Mucosa of rectum (tissue), 2 donors: ENCODE results near the gene GRIA1.

Experiments used
- H3K27ac ChIP-seq, 2 donors: one replicate each; pipeline ENCODE4 v1.7.0; 2013; ENCODE audit warnings: inconsistent platforms in 2 of 2, low read depth in 2 of 2, low read length in 2 of 2
- H3K27me3 ChIP-seq, 2 donors: one replicate each; pipeline ENCODE4 v1.7.0; 2013; ENCODE audit warnings: low read length in 2 of 2; ENCODE audit not compliant: control insufficient read depth in 2 of 2, insufficient read depth in 2 of 2
- H3K36me3 ChIP-seq, 2 donors: one replicate each; pipeline ENCODE4 v1.7.0; 2013; ENCODE audit warnings: low read length in 2 of 2; ENCODE audit not compliant: control insufficient read depth in 2 of 2, insufficient read depth in 2 of 2
- H3K4me1 ChIP-seq, 2 donors: one replicate each; pipeline ENCODE4 v1.7.0; 2013; ENCODE audit warnings: low read length in 2 of 2, mild to moderate bottlenecking in 1 of 2; ENCODE audit not compliant: control insufficient read depth in 2 of 2, insufficient read depth in 2 of 2
- H3K4me3 ChIP-seq, 2 donors: one replicate each; pipeline ENCODE4 v1.7.0; 2013; ENCODE audit warnings: low read length in 2 of 2
- H3K9ac ChIP-seq, 2 donors: one replicate each; pipeline ENCODE4 v1.7.0; 2013; ENCODE audit warnings: low read length in 2 of 2, low read depth in 1 of 2, mild to moderate bottlenecking in 1 of 2
- H3K9me3 ChIP-seq, 2 donors: one replicate each; pipeline ENCODE4 v1.7.0; 2013; ENCODE audit warnings: low read length in 2 of 2; ENCODE audit not compliant: control insufficient read depth in 2 of 2
- donor health status: healthy.
- donor health status: Normal muscosa, but diverticular disease.

The GRIA1 gene

GRCh38 chr5:153559926-153560325, 69.5 kb downstream of the GRIA1 start:
- Histone ChIP-seq H3K4me1 (no peaks in the 10 kb centered on the region), H3K27me3 (no peaks in the 10 kb centered on the region), H3K36me3 (no peaks in the 10 kb centered on the region), H3K4me3 (no peak overlapping the region), H3K9ac (no peak overlapping the region), H3K9me3 (no peaks in the 10 kb centered on the region), H3K27ac (no peak overlapping the region)

GRCh38 chr5:153562189-153562588, 71.7 kb downstream of the GRIA1 start:
- Histone ChIP-seq H3K9me3 (no peaks in the 10 kb centered on the region), H3K9ac (no peak overlapping the region), H3K4me3 (no peak overlapping the region), H3K36me3 (no peaks in the 10 kb centered on the region), H3K27ac (no peak overlapping the region), H3K4me1 (no peaks in the 10 kb centered on the region), H3K27me3 (no peaks in the 10 kb centered on the region)

- Histone ChIP-seq H3K36me3 (no peaks in the 10 kb centered on the region), H3K4me3 (no peak overlapping the region), H3K27me3 (no peaks in the 10 kb centered on the region), H3K27ac (no peak overlapping the region), H3K4me1 (no peaks in the 10 kb centered on the region), H3K9me3 (peaks cover 0 to 4% of the 10 kb centered on the region in 2 donors), H3K9ac (no peak overlapping the region)
Observed at GRCh38 chr5:153565822-153566221, 75.4 kb downstream of the GRIA1 start.

- Histone ChIP-seq H3K4me3 (no peak overlapping the region), H3K9ac (no peak overlapping the region), H3K4me1 (no peaks in the 10 kb centered on the region), H3K27ac (no peak overlapping the region), H3K27me3 (no peaks in the 10 kb centered on the region), H3K36me3 (no peaks in the 10 kb centered on the region), H3K9me3 (peaks cover 0 to 4% of the 10 kb centered on the region in 2 donors)
Observed at GRCh38 chr5:153569036-153569435, 78.6 kb downstream of the GRIA1 start.

DNA sequence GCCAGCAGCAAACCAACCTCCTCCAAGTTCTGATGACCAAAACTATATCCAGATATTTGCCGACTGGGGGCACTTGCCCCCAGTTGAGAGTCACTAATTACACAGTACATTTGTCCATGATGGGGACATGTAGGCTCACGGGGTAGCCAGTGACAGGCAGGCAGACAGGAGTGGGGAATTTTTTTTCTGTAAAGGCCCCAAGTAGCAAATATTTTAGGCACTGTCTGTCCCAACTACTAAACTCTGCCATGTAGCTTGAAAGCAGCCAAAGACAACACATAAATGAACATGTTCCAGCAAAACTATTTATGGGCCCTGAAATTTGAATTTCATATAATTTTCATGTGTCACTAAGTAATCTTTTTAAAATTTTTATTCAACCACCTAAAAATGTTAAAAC, 80.7 kb downstream of the GRIA1 start:
- no peaks in the 10 kb centered on the region for H3K36me3 ChIP-seq
- peaks cover 0 to 4% of the 10 kb centered on the region in 2 donors for H3K9me3 ChIP-seq
- no peaks in the 10 kb centered on the region for H3K4me1 ChIP-seq
- no peak overlapping the region for H3K27ac ChIP-seq
- H3K4me3 ChIP-seq = no peak overlapping the region
- H3K9ac ChIP-seq = no peak overlapping the region
- H3K27me3 ChIP-seq = no peaks in the 10 kb centered on the region

DNA sequence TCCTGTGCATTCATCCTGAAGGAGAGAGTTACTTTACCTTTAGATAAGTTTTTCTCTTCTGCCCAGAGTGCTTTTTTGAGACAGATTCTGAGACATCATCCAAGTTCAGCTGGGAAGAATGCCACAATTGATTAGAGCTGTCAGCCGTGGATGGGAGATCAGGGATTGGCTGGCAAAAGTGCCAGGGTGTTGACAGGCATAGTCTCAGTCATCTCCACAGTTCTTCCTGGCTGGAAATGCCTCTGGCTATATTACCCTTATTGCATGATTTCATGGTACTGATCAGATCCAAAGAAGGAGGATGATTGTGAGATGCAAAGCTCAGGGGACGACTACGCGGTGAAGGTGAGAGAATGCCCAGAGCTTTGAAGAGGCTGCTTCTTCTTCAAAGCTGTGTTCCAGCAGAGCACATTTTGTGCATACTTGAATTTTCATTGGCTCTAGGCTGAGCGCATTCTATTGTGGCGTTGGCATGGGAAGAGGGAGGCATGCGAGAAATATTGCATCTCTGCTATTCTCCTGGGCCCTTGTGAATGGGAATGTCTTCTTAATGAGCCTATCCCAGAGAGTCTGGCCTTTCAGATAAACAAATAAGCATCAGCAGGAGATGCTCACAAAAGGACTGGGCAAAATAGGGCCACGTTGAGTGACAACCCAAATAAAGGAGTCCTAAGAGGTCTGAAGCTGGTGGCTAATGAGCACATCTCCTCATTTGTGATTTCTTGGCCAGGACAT, 82.1 kb downstream of the GRIA1 start:
- Histone ChIP-seq H3K4me1 (no peaks in the 10 kb centered on the region), H3K27me3 (no peaks in the 10 kb centered on the region), H3K4me3 (no peak overlapping the region), H3K9ac (no peak overlapping the region), H3K9me3 (peaks cover 0 to 4% of the 10 kb centered on the region in 2 donors), H3K36me3 (no peaks in the 10 kb centered on the region), H3K27ac (no peak overlapping the region)

GRCh38 chr5:153573326-153574033, 83.0 kb downstream of the GRIA1 start:
- no peak overlapping the region for H3K27ac ChIP-seq
- H3K27me3 ChIP-seq = no peaks in the 10 kb centered on the region
- H3K9ac ChIP-seq = no peak overlapping the region
- peaks cover 0 to 4% of the 10 kb centered on the region in 2 donors for H3K9me3 ChIP-seq
- H3K4me1 ChIP-seq = no peaks in the 10 kb centered on the region
- no peak overlapping the region for H3K4me3 ChIP-seq
- no peaks in the 10 kb centered on the region for H3K36me3 ChIP-seq

DNA sequence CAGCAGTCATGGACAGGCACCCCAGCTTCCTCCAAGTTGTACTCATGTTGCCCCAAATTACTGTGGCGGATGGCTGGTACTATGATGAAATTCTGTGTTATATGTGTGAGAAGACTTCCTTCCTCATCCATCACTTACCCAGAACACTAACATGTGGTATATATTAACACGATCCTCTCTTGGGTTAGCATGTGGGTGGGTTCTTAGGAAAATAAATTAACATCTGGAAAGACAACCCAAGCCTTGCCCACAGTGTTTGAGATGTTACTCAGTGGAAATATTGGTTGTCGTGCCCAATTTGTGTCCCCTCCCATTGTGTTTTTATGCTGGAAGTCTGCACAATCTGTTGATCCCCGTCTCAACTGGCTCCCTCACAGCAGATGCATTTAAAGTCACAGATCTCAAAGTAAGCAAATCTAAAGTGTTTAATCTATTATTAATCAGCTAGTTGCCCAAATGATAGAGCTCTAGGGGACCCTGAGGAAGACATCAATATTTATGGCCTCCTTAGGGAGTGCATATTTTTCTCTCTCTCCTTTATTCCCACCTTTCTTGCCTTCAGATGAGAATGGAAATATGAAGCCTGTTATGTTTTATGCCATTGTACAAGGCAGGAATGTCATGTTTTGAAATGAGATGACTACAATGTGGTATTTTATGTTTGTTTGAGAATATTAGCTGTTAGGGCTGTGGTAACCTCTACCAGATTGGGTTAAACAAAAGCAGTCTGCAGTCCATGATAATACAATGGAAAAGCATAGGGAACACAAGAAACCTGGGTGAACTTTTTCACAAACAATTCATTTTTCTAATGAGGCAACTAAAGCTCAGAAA, 93.9 kb downstream of the GRIA1 start:
- no peaks in the 10 kb centered on the region for H3K9me3 ChIP-seq
- no peaks in the 10 kb centered on the region for H3K27me3 ChIP-seq
- H3K4me1 ChIP-seq = no peaks in the 10 kb centered on the region
- H3K4me3 ChIP-seq = no peak overlapping the region
- no peak overlapping the region for H3K9ac ChIP-seq
- H3K36me3 ChIP-seq = no peaks in the 10 kb centered on the region
- no peak overlapping the region for H3K27ac ChIP-seq

DNA sequence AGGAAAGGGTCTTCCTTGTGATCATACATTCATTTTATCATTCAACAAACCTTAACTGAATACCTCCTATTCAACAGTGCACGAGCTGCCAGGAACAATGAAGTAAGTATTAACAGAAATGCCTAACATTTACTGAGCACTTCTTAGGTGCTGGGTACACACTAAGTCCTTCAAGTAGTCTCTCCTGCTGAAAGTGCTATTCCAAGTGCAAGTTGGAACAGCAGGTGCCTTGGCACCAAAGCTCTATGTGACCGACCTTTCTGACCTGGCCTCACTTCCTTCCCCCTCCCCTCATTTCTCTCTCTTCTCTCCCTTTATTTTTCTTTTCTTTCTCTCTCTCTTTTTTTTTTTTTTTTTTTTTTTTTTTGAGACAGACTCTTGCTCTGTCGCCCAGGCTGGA, 94.5 kb downstream of the GRIA1 start:
- Histone ChIP-seq H3K9ac (no peak overlapping the region), H3K4me1 (no peaks in the 10 kb centered on the region), H3K27ac (no peak overlapping the region), H3K27me3 (no peaks in the 10 kb centered on the region), H3K9me3 (no peaks in the 10 kb centered on the region), H3K4me3 (no peak overlapping the region), H3K36me3 (no peaks in the 10 kb centered on the region)
